ENCODE data around the gene HEXIM2.

The HEXIM2 gene

GRCh38 chr17:45144199-45145034, 17.3 kb upstream of the HEXIM2 start:
- no peak for DNase-seq (ENCODE audit: low spot score)

- no peak for DNase-seq (ENCODE audit: low spot score)
Measured at GRCh38 chr17:45145035-45145389, 16.7 kb upstream of the HEXIM2 start.

GRCh38 chr17:45146166-45146565, 15.5 kb upstream of the HEXIM2 start:
- DNase-seq (ENCODE audit: low spot score), result no peak

- no peak for DNase-seq (ENCODE audit: low spot score)
Measured at GRCh38 chr17:45146592-45146889, 15.1 kb upstream of the HEXIM2 start.

- DNase-seq (ENCODE audit: low spot score), result peak; percentile 60
Measured at GRCh38 chr17:45146890-45147580, 14.6 kb upstream of the HEXIM2 start.

GRCh38 chr17:45147581-45148182, 14.0 kb upstream of the HEXIM2 start:
- peak; percentile 71 for DNase-seq (ENCODE audit: low spot score)

GRCh38 chr17:45148183-45149036, 13.3 kb upstream of the HEXIM2 start, which contains the start of gene HEXIM1:
Gene HEXIM1 (plus strand): TSS chr17:45148475. CDS start chr17:45149191, 716 bp downstream.
- DNase-seq (ENCODE audit: low spot score), result peak; percentile 99

- peak; percentile 78 for DNase-seq (ENCODE audit: low spot score)
Measured at GRCh38 chr17:45149037-45149668, 12.5 kb upstream of the HEXIM2 start.

- no peak for DNase-seq (ENCODE audit: low spot score)
Measured at GRCh38 chr17:45149669-45150664, 11.7 kb upstream of the HEXIM2 start.

- no peak for DNase-seq (ENCODE audit: low spot score)
Measured at GRCh38 chr17:45150911-45151809, 10.5 kb upstream of the HEXIM2 start.

GRCh38 chr17:45155029-45155428, 6.6 kb upstream of the HEXIM2 start:
- DNase-seq (ENCODE audit: low spot score), result no peak

- DNase-seq (ENCODE audit: low spot score), result no peak
Measured at GRCh38 chr17:45155483-45155882, 6.2 kb upstream of the HEXIM2 start.

GRCh38 chr17:45156242-45156641, 5.4 kb upstream of the HEXIM2 start:
- no peak for DNase-seq (ENCODE audit: low spot score)

- DNase-seq (ENCODE audit: low spot score), result peak; percentile 51
Measured at GRCh38 chr17:45160447-45161287, 1.0 kb upstream of the HEXIM2 start.

- DNase-seq (ENCODE audit: low spot score), result no peak
Measured at GRCh38 chr17:45162025-45162687, 481 bp downstream of the HEXIM2 start.

- DNase-seq (ENCODE audit: low spot score), result no peak
Measured at GRCh38 chr17:45164734-45165269, 3.1 kb downstream of the HEXIM2 start.

- no peak for DNase-seq (ENCODE audit: low spot score)
Measured at GRCh38 chr17:45168991-45169752, 7.5 kb downstream of the HEXIM2 start.
